Keratinocyte (primary cell): ENCODE measurements around the gene CDC40. TPM values are rescaled to one million over a fixed set of nuclear protein-coding genes. Genes with fewer than 3 reads are reported as not detected.

Source experiments
- DNase-seq: peaks from one replicate; pipeline ENCODE4 v3.0.0-alpha.2; 2011; ENCODE audit warnings: low read depth, missing footprints, low spot score
- FAIRE-seq: peaks from 2 replicates; lab custom pipeline; 2011; peaks lifted over from hg19 to GRCh38; lab: Jason Lieb, UNC
- H2AFZ ChIP-seq: 2 replicates; pipeline ENCODE4 v1.6.0; 2012; ENCODE audit warnings: low read length, control low read depth, inconsistent platforms; ENCODE audit not compliant: control insufficient read depth
- H3K27ac ChIP-seq: 2 replicates; pipeline ENCODE4 v1.5.1; 2011; ENCODE audit warnings: low read length; ENCODE audit not compliant: control insufficient read depth, insufficient read depth
- H3K27me3 ChIP-seq: 3 replicates; pipeline ENCODE4 v1.6.0; 2011; ENCODE audit warnings: low read length; ENCODE audit not compliant: control insufficient read depth, insufficient read depth; ENCODE audit errors: extremely low read depth
- H3K36me3 ChIP-seq, 2 experiments: 2 replicates in 1 of 2; 3 replicates in 1 of 2; pipeline ENCODE4 v1.5.1; 2011; ENCODE audit warnings: low read length in 2 of 2, mild to moderate bottlenecking in 1 of 2; ENCODE audit not compliant: control insufficient read depth in 2 of 2, insufficient read depth in 2 of 2; ENCODE audit errors: extremely low read depth in 1 of 2
- H3K4me1 ChIP-seq: 3 replicates; pipeline ENCODE4 v1.5.1; 2011; ENCODE audit warnings: low read length; ENCODE audit not compliant: control insufficient read depth, insufficient read depth; ENCODE audit errors: extremely low read depth
- H3K4me2 ChIP-seq: 3 replicates; pipeline ENCODE4 v1.6.0; 2011; ENCODE audit warnings: low read depth, low read length; ENCODE audit not compliant: control insufficient read depth, insufficient read depth; ENCODE audit errors: extremely low read depth
- H3K4me3 ChIP-seq, 3 experiments: fragments of 200-600 bp in 1 of 3; sonication (generic) in 1 of 3; 2 replicates in 2 of 3; 3 replicates in 1 of 3; pipeline ENCODE4 v1.5.1; 2011 to 2016; ENCODE audit warnings: low read length in 3 of 3, mild to moderate bottlenecking in 3 of 3, control low read depth in 2 of 3, inconsistent platforms in 1 of 3, low read depth in 1 of 3, mixed read lengths in 1 of 3, mixed run types in 1 of 3, moderate library complexity in 1 of 3; ENCODE audit not compliant: control insufficient read depth in 2 of 3, insufficient read depth in 2 of 3; ENCODE audit errors: extremely low read depth in 1 of 3
- H3K79me2 ChIP-seq: 2 replicates; pipeline ENCODE4 v1.6.0; 2012; ENCODE audit warnings: low read length; ENCODE audit not compliant: control insufficient read depth, insufficient read depth
- H3K9ac ChIP-seq: 3 replicates; pipeline ENCODE4 v1.6.0; 2011; ENCODE audit warnings: low read length; ENCODE audit not compliant: control insufficient read depth, insufficient read depth; ENCODE audit errors: extremely low read depth
- H3K9me1 ChIP-seq: 3 replicates; pipeline ENCODE4 v1.6.0; 2011; ENCODE audit warnings: low read length; ENCODE audit not compliant: control insufficient read depth, insufficient read depth; ENCODE audit errors: extremely low read depth
- H3K9me3 ChIP-seq: 2 replicates; pipeline ENCODE4 v1.5.1; 2012; ENCODE audit warnings: low read depth, low read length; ENCODE audit not compliant: control insufficient read depth
- H4K20me1 ChIP-seq: 3 replicates; pipeline ENCODE4 v1.6.0; 2011; ENCODE audit warnings: low read length; ENCODE audit not compliant: control insufficient read depth, insufficient read depth; ENCODE audit errors: extremely low read depth
- CTCF ChIP-seq, 3 experiments: IDR thresholded peaks in 1 of 3; conservative IDR thresholded peaks in 1 of 3; optimal IDR thresholded peaks in 1 of 3; 2 replicates in 2 of 3; 3 replicates in 1 of 3; pipeline versions ENCODE3 to v1.5.1; 2011; ENCODE audit warnings: low read length in 3 of 3, mild to moderate bottlenecking in 3 of 3, moderate library complexity in 2 of 3, control low read depth in 1 of 3, inconsistent platforms in 1 of 3; ENCODE audit not compliant: insufficient read depth in 2 of 3; ENCODE audit errors: extremely low read depth in 1 of 3
- EZH2 ChIP-seq: IDR thresholded peaks from one replicate; pipeline ENCODE4 v1.6.1; 2012; ENCODE audit warnings: inconsistent platforms, mild to moderate bottlenecking, low read length, moderate library complexity
- dilution Hi-C: fragments of 300-500 bp; cut with MboI; formaldehyde crosslinking; loops from one replicate; pipeline ENCODE4 v1.7.0; 2020; ENCODE audit warnings: low sequenced_read_pairs; ENCODE audit not compliant: extremely low pct_ligation_motif_present
- polyA plus RNA-seq, 5 experiments: library from polyadenylated mRNA; depleted of rRNA in 3 of 5; stranded (reverse) in 3 of 5; stranded (forward) in 1 of 5; unstranded in 1 of 5; fragments of >200 nt; gene quantifications; 1 replicate in 1 of 5; 2 replicates in 3 of 5; 3 replicates in 1 of 5; pipeline versions ENCODE4 v1.2.1 to v1.2.3, GENCODE V29; 2011 to 2012; ENCODE audit warnings: missing spikeins in 2 of 5, low read depth in 1 of 5, low replicate concordance in 1 of 5

Gene CDC40
- polyA plus RNA-seq, 1 donor (not counting 4 experiments of a cell fraction or from before 2014, with no cell fraction given), result 15.8 TPM

DNA sequence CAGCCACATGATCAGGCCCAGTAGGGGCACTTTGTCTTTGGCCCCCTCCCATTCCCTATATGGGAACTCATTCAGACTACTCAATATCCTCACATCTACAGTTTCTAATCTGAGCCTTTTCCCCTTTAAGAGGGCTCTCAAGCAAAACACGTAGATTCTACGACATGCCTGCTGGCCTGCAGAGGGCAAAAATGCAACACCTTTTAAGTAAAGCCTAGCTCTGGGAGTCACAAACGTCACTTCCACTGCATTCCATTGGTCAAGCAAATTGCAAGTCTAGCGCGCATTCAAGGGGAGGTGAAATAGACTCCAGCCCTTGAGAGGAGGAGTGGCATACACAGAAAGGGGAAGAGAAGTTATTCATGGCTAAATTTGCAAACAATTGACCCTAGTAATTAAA lies 70.6 kb downstream of the CDC40 start:
- FAIRE-seq (no peak), DNase-seq (no peak)
- H3K4me3 ChIP-seq, result no peak overlapping the region
- no peak overlapping the region for H3K4me2 ChIP-seq
- no peaks in the 10 kb centered on the region for H3K9me1 ChIP-seq
- H3K79me2 ChIP-seq, result no peaks in the 10 kb centered on the region
- H3K27ac ChIP-seq, result no peak overlapping the region
- dilution Hi-C loops, result no loop called here
- H3K27me3 ChIP-seq, result no peaks in the 10 kb centered on the region
- no peaks in the 10 kb centered on the region for H3K9me3 ChIP-seq
- no peaks in the 10 kb centered on the region for H3K4me1 ChIP-seq
- H2AFZ ChIP-seq, result no peak overlapping the region
- no peaks in the 10 kb centered on the region for H4K20me1 ChIP-seq
- no peaks in the 10 kb centered on the region for H3K36me3 ChIP-seq
- H3K9ac ChIP-seq, result no peak overlapping the region
- TF ChIP-seq CTCF (optimal IDR thresholded peaks at IDR 0.05 in 1 of 3, IDR thresholded peaks at IDR 0.05 in 1 of 3, conservative IDR thresholded peaks at IDR 0.05 in 1 of 3; ENCODE audit: extremely low read depth in 1 of 3, insufficient read depth in 2 of 3, low read length in 3 of 3) (no peak), EZH2 (no peak)

DNA sequence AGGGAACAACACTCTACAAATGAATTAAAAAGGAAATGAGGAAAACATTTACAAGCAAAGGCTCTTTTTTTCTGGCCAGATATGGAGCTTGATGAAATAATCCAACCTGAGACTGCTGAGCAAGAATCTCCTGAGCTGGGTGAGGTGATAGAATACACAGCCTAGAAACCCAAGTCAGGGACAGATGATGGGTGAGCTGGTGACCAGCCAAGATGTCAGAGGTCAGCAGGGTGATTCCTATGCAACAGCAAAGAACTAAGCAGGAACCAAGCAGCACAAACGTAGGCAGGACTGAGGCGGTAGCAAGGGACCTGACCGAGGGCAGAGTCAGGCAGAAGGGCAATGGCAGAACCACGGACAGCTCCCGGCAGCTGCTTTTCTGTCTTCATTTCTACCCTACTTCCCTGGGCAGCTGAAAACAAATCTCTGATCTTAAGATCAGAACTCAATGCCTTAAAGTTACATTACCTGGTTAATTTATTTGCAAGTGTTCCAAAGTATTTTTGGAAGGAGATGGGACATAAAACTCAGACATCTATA lies 75.1 kb downstream of the CDC40 start:
- no peak overlapping the region for H2AFZ ChIP-seq
- no peak overlapping the region for H3K27ac ChIP-seq
- dilution Hi-C loops, result no loop called here
- H4K20me1 ChIP-seq, result no peaks in the 10 kb centered on the region
- H3K27me3 ChIP-seq, result no peaks in the 10 kb centered on the region
- H3K4me2 ChIP-seq, result no peak overlapping the region
- no peaks in the 10 kb centered on the region for H3K9me1 ChIP-seq
- H3K4me3 ChIP-seq, result no peak overlapping the region
- H3K79me2 ChIP-seq, result no peaks in the 10 kb centered on the region
- H3K4me1 ChIP-seq, result no peaks in the 10 kb centered on the region
- DNase-seq (no peak), FAIRE-seq (no peak)
- no peaks in the 10 kb centered on the region for H3K9me3 ChIP-seq
- no peaks in the 10 kb centered on the region for H3K36me3 ChIP-seq
- no peak overlapping the region for H3K9ac ChIP-seq
- TF ChIP-seq CTCF (optimal IDR thresholded peaks at IDR 0.05 in 1 of 3, IDR thresholded peaks at IDR 0.05 in 1 of 3, conservative IDR thresholded peaks at IDR 0.05 in 1 of 3; ENCODE audit: extremely low read depth in 1 of 3, insufficient read depth in 2 of 3, low read length in 3 of 3) (no peak), EZH2 (no peak)
